ENCODE measurements around the gene HDGFL3.

Gene HDGFL3

DNA sequence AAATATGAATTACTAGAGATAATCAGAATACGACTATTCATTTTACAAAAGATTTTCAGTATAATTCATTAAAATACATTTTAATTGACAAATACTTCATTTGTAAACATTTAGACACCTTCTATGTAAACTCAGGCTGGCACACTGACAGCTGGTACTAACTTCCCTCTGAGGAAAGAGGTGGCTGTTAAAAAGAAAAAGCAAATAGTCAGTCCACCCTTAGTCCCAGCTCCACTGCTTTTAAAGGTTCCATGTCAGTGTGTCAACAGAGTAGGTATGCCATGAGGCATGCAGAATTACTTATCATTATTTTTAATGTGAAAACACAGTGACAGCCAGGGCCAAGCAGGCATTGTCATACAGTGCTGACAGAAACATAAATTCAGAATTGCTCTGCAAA lies 84.1 kb downstream of the HDGFL3 start:
- Histone ChIP-seq H3K9ac (ENCODE audit: low read length) (no peak overlapping the region), H2BK15ac (replicated peaks; ENCODE audit: low read depth) (no peak overlapping the region), H3K36me3 (ENCODE audit: control insufficient read depth, insufficient read depth, low read length) (no peaks in the 10 kb centered on the region), H3K18ac (ENCODE audit: low read length) (no peak overlapping the region), H3K27me3 (ENCODE audit: insufficient read depth, low read length, poor library complexity) (no peaks in the 10 kb centered on the region), H3K4ac (ENCODE audit: low read depth, low read length) (no peak overlapping the region), H2BK5ac (ENCODE audit: low read length) (no peak overlapping the region), H3K4me1 (ENCODE audit: control insufficient read depth, low read depth, low read length) (no peaks in the 10 kb centered on the region), H3K79me1 (ENCODE audit: low read length) (no peaks in the 10 kb centered on the region), H3K56ac (ENCODE audit: low read length) (no peak overlapping the region), H3K4me3 (ENCODE audit: low read length) (no peak overlapping the region), H3K4me2 (ENCODE audit: low read length) (no peak overlapping the region), H2BK120ac (ENCODE audit: low read depth, low read length) (no peak overlapping the region), H3K27ac (ENCODE audit: low read depth, low read length) (no peak overlapping the region), H2AK5ac (ENCODE audit: low read length) (no peak overlapping the region), H4K5ac (ENCODE audit: low read length) (no peak overlapping the region), H3K79me2 (ENCODE audit: control insufficient read depth, insufficient read depth, low read length) (no peaks in the 10 kb centered on the region), H3K23ac (ENCODE audit: low read length) (no peak overlapping the region), H4K8ac (ENCODE audit: low read depth, low read length) (no peak overlapping the region)
- no CpG with 5 or more reads among the region's 1 CpG for WGBS (ENCODE audit: extremely low coverage, insufficient coverage, low lambda C conversion rate)
- no peak for DNase-seq

DNA sequence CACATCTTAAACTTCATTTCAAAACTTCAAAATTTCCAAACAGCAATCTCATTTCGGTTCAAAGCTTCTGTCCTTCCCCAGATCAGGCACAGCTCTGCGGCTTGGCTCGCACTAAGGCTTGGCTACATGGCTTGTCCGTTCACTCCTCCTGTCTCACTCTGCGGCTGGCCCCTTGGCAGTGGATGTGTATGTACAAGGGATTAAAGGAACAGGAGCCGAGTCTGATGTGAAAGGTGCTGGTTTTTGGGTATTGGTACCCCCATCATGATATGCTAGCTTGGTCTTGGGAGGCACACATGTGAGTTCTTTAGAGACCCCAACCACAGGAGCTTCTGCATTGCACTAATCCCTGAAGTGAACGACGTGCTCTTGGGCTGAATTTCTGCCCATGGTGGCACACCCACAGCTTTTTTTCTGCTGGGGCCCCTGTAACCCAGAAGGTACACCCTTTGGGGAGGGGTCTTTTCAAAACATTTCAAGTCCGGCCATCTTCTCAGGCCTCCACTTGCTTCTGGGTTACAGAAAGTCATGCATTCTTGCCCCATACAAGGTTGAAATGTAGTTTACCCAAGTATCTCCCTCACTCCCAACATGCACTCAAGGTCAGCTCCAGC lies 87.5 kb downstream of the HDGFL3 start:
- Histone ChIP-seq H2AK5ac (ENCODE audit: low read length) (no peak overlapping the region), H4K8ac (ENCODE audit: low read depth, low read length) (no peak overlapping the region), H3K18ac (ENCODE audit: low read length) (no peak overlapping the region), H3K36me3 (ENCODE audit: control insufficient read depth, insufficient read depth, low read length) (no peaks in the 10 kb centered on the region), H3K79me2 (ENCODE audit: control insufficient read depth, insufficient read depth, low read length) (no peaks in the 10 kb centered on the region), H3K23ac (ENCODE audit: low read length) (no peak overlapping the region), H4K5ac (ENCODE audit: low read length) (no peak overlapping the region), H2BK120ac (ENCODE audit: low read depth, low read length) (no peak overlapping the region), H2BK5ac (ENCODE audit: low read length) (no peak overlapping the region), H3K56ac (ENCODE audit: low read length) (no peak overlapping the region), H3K4me3 (ENCODE audit: low read length) (no peak overlapping the region), H3K4me2 (ENCODE audit: low read length) (no peak overlapping the region), H3K27me3 (ENCODE audit: insufficient read depth, low read length, poor library complexity) (no peaks in the 10 kb centered on the region), H3K4ac (ENCODE audit: low read depth, low read length) (no peak overlapping the region), H3K79me1 (ENCODE audit: low read length) (no peaks in the 10 kb centered on the region), H2BK15ac (replicated peaks; ENCODE audit: low read depth) (no peak overlapping the region), H3K27ac (ENCODE audit: low read depth, low read length) (no peak overlapping the region), H3K4me1 (ENCODE audit: control insufficient read depth, low read depth, low read length) (no peaks in the 10 kb centered on the region), H3K9ac (ENCODE audit: low read length) (no peak overlapping the region)
- no CpG with 5 or more reads among the region's 9 CpGs for WGBS (ENCODE audit: extremely low coverage, insufficient coverage, low lambda C conversion rate)
- DNase-seq, result no peak

DNA sequence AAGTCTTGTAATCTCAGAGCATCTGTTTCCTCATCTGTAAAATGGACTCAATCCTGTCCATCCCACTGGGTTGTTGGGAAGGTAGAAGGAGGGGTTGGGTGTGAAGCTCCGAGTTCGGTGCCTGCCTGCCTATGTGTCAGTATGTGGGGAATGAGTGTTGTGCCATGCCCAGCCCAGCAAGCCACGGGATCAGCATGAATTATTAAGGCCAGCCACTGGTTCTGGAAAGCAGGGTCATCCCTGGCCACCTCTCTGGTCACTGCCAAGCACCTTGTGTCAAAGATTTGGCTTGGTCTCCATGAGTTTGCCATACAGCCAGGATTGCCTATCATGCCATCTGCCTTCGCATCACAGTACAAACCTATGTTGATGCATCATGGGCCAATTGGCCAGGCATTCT lies 88.7 kb downstream of the HDGFL3 start:
- no peak overlapping the region for H4K8ac ChIP-seq (ENCODE audit: low read depth, low read length)
- no peak overlapping the region for H3K18ac ChIP-seq (ENCODE audit: low read length)
- H3K79me2 ChIP-seq (ENCODE audit: control insufficient read depth, insufficient read depth, low read length), result no peaks in the 10 kb centered on the region
- no peak overlapping the region for H3K4ac ChIP-seq (ENCODE audit: low read depth, low read length)
- H3K4me2 ChIP-seq (ENCODE audit: low read length), result no peak overlapping the region
- DNase-seq, result no peak
- H3K27me3 ChIP-seq (ENCODE audit: insufficient read depth, low read length, poor library complexity), result no peaks in the 10 kb centered on the region
- H2BK120ac ChIP-seq (ENCODE audit: low read depth, low read length), result no peak overlapping the region
- no peaks in the 10 kb centered on the region for H3K36me3 ChIP-seq (ENCODE audit: control insufficient read depth, insufficient read depth, low read length)
- no peak overlapping the region for H3K27ac ChIP-seq (ENCODE audit: low read depth, low read length)
- H2BK5ac ChIP-seq (ENCODE audit: low read length), result no peak overlapping the region
- H3K4me1 ChIP-seq (ENCODE audit: control insufficient read depth, low read depth, low read length), result no peaks in the 10 kb centered on the region
- no peak overlapping the region for H3K9ac ChIP-seq (ENCODE audit: low read length)
- H3K56ac ChIP-seq (ENCODE audit: low read length), result no peak overlapping the region
- no peak overlapping the region for H2AK5ac ChIP-seq (ENCODE audit: low read length)
- no peak overlapping the region for H2BK15ac ChIP-seq (replicated peaks; ENCODE audit: low read depth)
- no CpG with 5 or more reads among the region's 4 CpGs for WGBS (ENCODE audit: extremely low coverage, insufficient coverage, low lambda C conversion rate)
- no peak overlapping the region for H3K23ac ChIP-seq (ENCODE audit: low read length)
- no peaks in the 10 kb centered on the region for H3K79me1 ChIP-seq (ENCODE audit: low read length)
- H3K4me3 ChIP-seq (ENCODE audit: low read length), result no peak overlapping the region
- H4K5ac ChIP-seq (ENCODE audit: low read length), result no peak overlapping the region

DNA sequence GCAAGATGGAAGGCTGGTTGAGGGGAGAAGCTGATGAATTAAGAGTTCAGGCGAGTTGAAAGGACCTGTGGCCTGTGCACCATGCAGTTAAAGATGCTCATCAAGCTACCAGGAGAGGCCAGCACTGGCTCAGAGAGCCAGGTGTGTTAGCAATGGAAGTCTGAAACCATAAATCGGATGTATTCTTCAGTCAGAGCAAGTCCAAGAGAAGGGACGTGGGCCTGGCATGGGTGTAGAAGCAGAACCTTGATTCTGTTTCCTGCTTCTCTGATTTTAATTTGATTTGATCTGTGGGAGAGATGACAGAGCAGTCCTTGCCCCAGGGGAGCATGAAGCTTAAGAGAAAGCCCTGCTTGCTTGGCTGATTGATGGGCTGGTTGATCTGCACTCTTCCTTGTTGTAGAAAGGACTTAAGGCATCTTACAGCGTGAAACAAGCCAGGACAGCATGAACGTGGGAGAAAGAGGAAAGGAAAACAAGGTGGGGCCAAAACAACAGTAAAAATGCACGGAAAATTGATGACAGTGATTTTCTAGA lies 89.3 kb downstream of the HDGFL3 start:
- no peak overlapping the region for H3K4ac ChIP-seq (ENCODE audit: low read depth, low read length)
- DNase-seq, result no peak
- no peak overlapping the region for H3K4me2 ChIP-seq (ENCODE audit: low read length)
- no peak overlapping the region for H2AK5ac ChIP-seq (ENCODE audit: low read length)
- no peaks in the 10 kb centered on the region for H3K79me2 ChIP-seq (ENCODE audit: control insufficient read depth, insufficient read depth, low read length)
- H3K18ac ChIP-seq (ENCODE audit: low read length), result no peak overlapping the region
- peak overlapping the region; percentile 16 for H3K23ac ChIP-seq (ENCODE audit: low read length)
- no CpG with 5 or more reads among the region's 6 CpGs for WGBS (ENCODE audit: extremely low coverage, insufficient coverage, low lambda C conversion rate)
- H2BK5ac ChIP-seq (ENCODE audit: low read length), result no peak overlapping the region
- H3K4me3 ChIP-seq (ENCODE audit: low read length), result no peak overlapping the region
- no peak overlapping the region for H3K56ac ChIP-seq (ENCODE audit: low read length)
- no peak overlapping the region for H3K9ac ChIP-seq (ENCODE audit: low read length)
- H3K27me3 ChIP-seq (ENCODE audit: insufficient read depth, low read length, poor library complexity), result no peaks in the 10 kb centered on the region
- H4K5ac ChIP-seq (ENCODE audit: low read length), result no peak overlapping the region
- H4K8ac ChIP-seq (ENCODE audit: low read depth, low read length), result no peak overlapping the region
- H2BK15ac ChIP-seq (replicated peaks; ENCODE audit: low read depth), result no peak overlapping the region
- H3K27ac ChIP-seq (ENCODE audit: low read depth, low read length), result no peak overlapping the region
- H3K4me1 ChIP-seq (ENCODE audit: control insufficient read depth, low read depth, low read length), result no peaks in the 10 kb centered on the region
- no peaks in the 10 kb centered on the region for H3K79me1 ChIP-seq (ENCODE audit: low read length)
- H3K36me3 ChIP-seq (ENCODE audit: control insufficient read depth, insufficient read depth, low read length), result no peaks in the 10 kb centered on the region
- H2BK120ac ChIP-seq (ENCODE audit: low read depth, low read length), result no peak overlapping the region

DNA sequence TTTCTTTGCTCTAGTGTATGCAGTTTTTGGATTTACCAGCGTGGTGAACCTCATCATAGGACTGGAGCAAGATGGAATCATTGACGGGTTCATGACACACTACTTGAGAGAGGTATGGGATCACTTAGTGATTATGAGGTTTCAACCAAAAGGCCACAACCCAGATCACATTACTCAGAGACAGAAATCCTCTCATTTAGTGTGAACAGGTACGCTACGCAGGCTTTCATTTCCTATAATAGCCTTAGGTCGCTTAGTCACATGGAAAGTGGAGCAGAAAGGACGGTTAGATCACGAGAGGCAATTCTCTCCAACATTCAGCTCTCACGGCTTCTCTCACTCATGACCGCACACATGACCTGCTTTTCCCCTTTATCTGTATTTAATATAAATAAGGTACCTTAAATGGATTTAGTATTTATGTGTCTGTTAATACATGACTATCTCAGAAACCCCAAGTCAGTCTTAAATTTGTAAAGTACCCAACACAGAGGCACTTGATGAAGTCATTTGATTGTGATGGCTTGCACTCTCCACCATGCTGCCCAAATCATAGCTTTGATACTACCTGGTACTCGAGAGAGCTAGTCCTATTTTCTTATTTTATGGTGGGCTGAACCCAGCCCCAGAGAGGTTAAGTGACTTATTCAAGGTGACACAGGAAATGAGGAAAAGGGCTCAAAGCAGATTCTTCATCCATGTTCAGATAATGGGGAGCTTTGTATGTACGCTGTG lies 91.6 kb downstream of the HDGFL3 start:
- Histone ChIP-seq H3K4ac (ENCODE audit: low read depth, low read length) (no peak overlapping the region), H2AK5ac (ENCODE audit: low read length) (no peak overlapping the region), H3K23ac (ENCODE audit: low read length) (no peak overlapping the region), H3K4me1 (ENCODE audit: control insufficient read depth, low read depth, low read length) (no peaks in the 10 kb centered on the region), H4K8ac (ENCODE audit: low read depth, low read length) (no peak overlapping the region), H3K9ac (ENCODE audit: low read length) (no peak overlapping the region), H3K18ac (ENCODE audit: low read length) (no peak overlapping the region), H3K79me2 (ENCODE audit: control insufficient read depth, insufficient read depth, low read length) (no peaks in the 10 kb centered on the region), H2BK15ac (replicated peaks; ENCODE audit: low read depth) (no peak overlapping the region), H4K5ac (ENCODE audit: low read length) (no peak overlapping the region), H2BK5ac (ENCODE audit: low read length) (no peak overlapping the region), H3K4me3 (ENCODE audit: low read length) (no peak overlapping the region), H3K36me3 (ENCODE audit: control insufficient read depth, insufficient read depth, low read length) (no peaks in the 10 kb centered on the region), H3K56ac (ENCODE audit: low read length) (no peak overlapping the region), H3K27ac (ENCODE audit: low read depth, low read length) (no peak overlapping the region), H2BK120ac (ENCODE audit: low read depth, low read length) (no peak overlapping the region), H3K4me2 (ENCODE audit: low read length) (no peak overlapping the region), H3K79me1 (ENCODE audit: low read length) (no peaks in the 10 kb centered on the region), H3K27me3 (ENCODE audit: insufficient read depth, low read length, poor library complexity) (no peaks in the 10 kb centered on the region)
- DNase-seq, result no peak
- WGBS (ENCODE audit: extremely low coverage, insufficient coverage, low lambda C conversion rate), result no CpG with 5 or more reads among the region's 11 CpGs
